ENCODE measurements around the gene ABCC8.

Gene ABCC8

GRCh38 chr11:17401841-17402240 is 74.8 kb downstream of the ABCC8 start:
- Histone ChIP-seq H3K4me1 (ENCODE audit: control insufficient read depth in 2 of 2, insufficient read depth in 2 of 2, low read length in 2 of 2) (peaks cover 5 to 7% of the 10 kb centered on the region in 2 donors), H3K27ac (ENCODE audit: low read depth in 2 of 2, low read length in 2 of 2) (no peak overlapping the region), H3K9me3 (ENCODE audit: control insufficient read depth in 2 of 2, low read length in 2 of 2) (no peaks in the 10 kb centered on the region), H3K4me3 (ENCODE audit: low read length in 2 of 2) (no peak overlapping the region), H3K36me3 (ENCODE audit: control insufficient read depth in 2 of 2, insufficient read depth in 2 of 2, low read length in 2 of 2) (no peaks in the 10 kb centered on the region), H3K27me3 (ENCODE audit: control insufficient read depth in 2 of 2, insufficient read depth in 2 of 2, low read length in 2 of 2) (no peaks in the 10 kb centered on the region), H3K9ac (ENCODE audit: low read depth in 1 of 2, low read length in 2 of 2) (no peak overlapping the region)

GRCh38 chr11:17401316-17401715 is 75.3 kb downstream of the ABCC8 start:
- Histone ChIP-seq H3K9me3 (ENCODE audit: control insufficient read depth in 2 of 2, low read length in 2 of 2) (no peaks in the 10 kb centered on the region), H3K4me1 (ENCODE audit: control insufficient read depth in 2 of 2, insufficient read depth in 2 of 2, low read length in 2 of 2) (peaks cover 3 to 7% of the 10 kb centered on the region in 2 donors), H3K27me3 (ENCODE audit: control insufficient read depth in 2 of 2, insufficient read depth in 2 of 2, low read length in 2 of 2) (no peaks in the 10 kb centered on the region), H3K36me3 (ENCODE audit: control insufficient read depth in 2 of 2, insufficient read depth in 2 of 2, low read length in 2 of 2) (no peaks in the 10 kb centered on the region), H3K4me3 (ENCODE audit: low read length in 2 of 2) (no peak overlapping the region), H3K27ac (ENCODE audit: low read depth in 2 of 2, low read length in 2 of 2) (no peak overlapping the region), H3K9ac (ENCODE audit: low read depth in 1 of 2, low read length in 2 of 2) (no peak overlapping the region)

GRCh38 chr11:17400048-17400775 is 76.4 kb downstream of the ABCC8 start:
- no peak overlapping the region for H3K4me3 ChIP-seq (ENCODE audit: low read length in 2 of 2)
- no peaks in the 10 kb centered on the region for H3K36me3 ChIP-seq (ENCODE audit: control insufficient read depth in 2 of 2, insufficient read depth in 2 of 2, low read length in 2 of 2)
- H3K27me3 ChIP-seq (ENCODE audit: control insufficient read depth in 2 of 2, insufficient read depth in 2 of 2, low read length in 2 of 2) = no peaks in the 10 kb centered on the region
- H3K9me3 ChIP-seq (ENCODE audit: control insufficient read depth in 2 of 2, low read length in 2 of 2) = no peaks in the 10 kb centered on the region
- no peak overlapping the region for H3K27ac ChIP-seq (ENCODE audit: low read depth in 2 of 2, low read length in 2 of 2)
- no peak overlapping the region for H3K9ac ChIP-seq (ENCODE audit: low read depth in 1 of 2, low read length in 2 of 2)
- no peaks in the 10 kb centered on the region for H3K4me1 ChIP-seq (ENCODE audit: control insufficient read depth in 2 of 2, insufficient read depth in 2 of 2, low read length in 2 of 2)

- H3K9ac ChIP-seq (ENCODE audit: low read depth in 1 of 2, low read length in 2 of 2) = no peak overlapping the region
- H3K4me3 ChIP-seq (ENCODE audit: low read length in 2 of 2) = no peak overlapping the region
- no peaks in the 10 kb centered on the region for H3K27me3 ChIP-seq (ENCODE audit: control insufficient read depth in 2 of 2, insufficient read depth in 2 of 2, low read length in 2 of 2)
- no peaks in the 10 kb centered on the region for H3K9me3 ChIP-seq (ENCODE audit: control insufficient read depth in 2 of 2, low read length in 2 of 2)
- no peaks in the 10 kb centered on the region for H3K4me1 ChIP-seq (ENCODE audit: control insufficient read depth in 2 of 2, insufficient read depth in 2 of 2, low read length in 2 of 2)
- no peaks in the 10 kb centered on the region for H3K36me3 ChIP-seq (ENCODE audit: control insufficient read depth in 2 of 2, insufficient read depth in 2 of 2, low read length in 2 of 2)
- H3K27ac ChIP-seq (ENCODE audit: low read depth in 2 of 2, low read length in 2 of 2) = no peak overlapping the region
Measured at GRCh38 chr11:17399236-17399635, 77.4 kb downstream of the ABCC8 start.

GRCh38 chr11:17397311-17398002 is 79.2 kb downstream of the ABCC8 start:
- Histone ChIP-seq H3K27me3 (ENCODE audit: control insufficient read depth in 2 of 2, insufficient read depth in 2 of 2, low read length in 2 of 2) (no peaks in the 10 kb centered on the region), H3K9ac (ENCODE audit: low read depth in 1 of 2, low read length in 2 of 2) (no peak overlapping the region), H3K36me3 (ENCODE audit: control insufficient read depth in 2 of 2, insufficient read depth in 2 of 2, low read length in 2 of 2) (no peaks in the 10 kb centered on the region), H3K27ac (ENCODE audit: low read depth in 2 of 2, low read length in 2 of 2) (no peak overlapping the region), H3K4me3 (ENCODE audit: low read length in 2 of 2) (no peak overlapping the region), H3K4me1 (ENCODE audit: control insufficient read depth in 2 of 2, insufficient read depth in 2 of 2, low read length in 2 of 2) (no peaks in the 10 kb centered on the region), H3K9me3 (ENCODE audit: control insufficient read depth in 2 of 2, low read length in 2 of 2) (no peaks in the 10 kb centered on the region)

- H3K9ac ChIP-seq (ENCODE audit: low read depth in 1 of 2, low read length in 2 of 2) = no peak overlapping the region
- no peaks in the 10 kb centered on the region for H3K36me3 ChIP-seq (ENCODE audit: control insufficient read depth in 2 of 2, insufficient read depth in 2 of 2, low read length in 2 of 2)
- no peaks in the 10 kb centered on the region for H3K4me1 ChIP-seq (ENCODE audit: control insufficient read depth in 2 of 2, insufficient read depth in 2 of 2, low read length in 2 of 2)
- H3K27ac ChIP-seq (ENCODE audit: low read depth in 2 of 2, low read length in 2 of 2) = no peak overlapping the region
- no peak overlapping the region for H3K4me3 ChIP-seq (ENCODE audit: low read length in 2 of 2)
- H3K9me3 ChIP-seq (ENCODE audit: control insufficient read depth in 2 of 2, low read length in 2 of 2) = no peaks in the 10 kb centered on the region
- no peaks in the 10 kb centered on the region for H3K27me3 ChIP-seq (ENCODE audit: control insufficient read depth in 2 of 2, insufficient read depth in 2 of 2, low read length in 2 of 2)
Measured at GRCh38 chr11:17396598-17397310, 79.9 kb downstream of the ABCC8 start.

- Histone ChIP-seq H3K4me3 (ENCODE audit: low read length in 2 of 2) (no peak overlapping the region), H3K27me3 (ENCODE audit: control insufficient read depth in 2 of 2, insufficient read depth in 2 of 2, low read length in 2 of 2) (no peaks in the 10 kb centered on the region), H3K9me3 (ENCODE audit: control insufficient read depth in 2 of 2, low read length in 2 of 2) (no peaks in the 10 kb centered on the region), H3K36me3 (ENCODE audit: control insufficient read depth in 2 of 2, insufficient read depth in 2 of 2, low read length in 2 of 2) (no peaks in the 10 kb centered on the region), H3K27ac (ENCODE audit: low read depth in 2 of 2, low read length in 2 of 2) (no peak overlapping the region), H3K4me1 (ENCODE audit: control insufficient read depth in 2 of 2, insufficient read depth in 2 of 2, low read length in 2 of 2) (peaks cover 0 to 2% of the 10 kb centered on the region in 2 donors), H3K9ac (ENCODE audit: low read depth in 1 of 2, low read length in 2 of 2) (no peak overlapping the region)
Measured at GRCh38 chr11:17395978-17396377, 80.7 kb downstream of the ABCC8 start.

- Histone ChIP-seq H3K36me3 (ENCODE audit: control insufficient read depth in 2 of 2, insufficient read depth in 2 of 2, low read length in 2 of 2) (no peaks in the 10 kb centered on the region), H3K27ac (ENCODE audit: low read depth in 2 of 2, low read length in 2 of 2) (no peak overlapping the region), H3K27me3 (ENCODE audit: control insufficient read depth in 2 of 2, insufficient read depth in 2 of 2, low read length in 2 of 2) (no peaks in the 10 kb centered on the region), H3K4me3 (ENCODE audit: low read length in 2 of 2) (no peak overlapping the region), H3K9ac (ENCODE audit: low read depth in 1 of 2, low read length in 2 of 2) (no peak overlapping the region), H3K9me3 (ENCODE audit: control insufficient read depth in 2 of 2, low read length in 2 of 2) (no peaks in the 10 kb centered on the region), H3K4me1 (ENCODE audit: control insufficient read depth in 2 of 2, insufficient read depth in 2 of 2, low read length in 2 of 2) (peaks cover 0 to 2% of the 10 kb centered on the region in 2 donors)
Measured at GRCh38 chr11:17395554-17395961, 81.1 kb downstream of the ABCC8 start.

- no peaks in the 10 kb centered on the region for H3K27me3 ChIP-seq (ENCODE audit: control insufficient read depth in 2 of 2, insufficient read depth in 2 of 2, low read length in 2 of 2)
Measured at GRCh38 chr11:17394743-17395390, 81.8 kb downstream of the ABCC8 start.

GRCh38 chr11:17393472-17393871 is 83.2 kb downstream of the ABCC8 start:
- H3K9me3 ChIP-seq (ENCODE audit: control insufficient read depth in 2 of 2, low read length in 2 of 2) = no peaks in the 10 kb centered on the region
- no peak overlapping the region for H3K27ac ChIP-seq (ENCODE audit: low read depth in 2 of 2, low read length in 2 of 2)
- no peak overlapping the region for H3K9ac ChIP-seq (ENCODE audit: low read depth in 1 of 2, low read length in 2 of 2)
- H3K36me3 ChIP-seq (ENCODE audit: control insufficient read depth in 2 of 2, insufficient read depth in 2 of 2, low read length in 2 of 2) = no peaks in the 10 kb centered on the region
- H3K4me1 ChIP-seq (ENCODE audit: control insufficient read depth in 2 of 2, insufficient read depth in 2 of 2, low read length in 2 of 2) = peaks cover 0 to 5% of the 10 kb centered on the region in 2 donors
- no peak overlapping the region for H3K4me3 ChIP-seq (ENCODE audit: low read length in 2 of 2)
- no peaks in the 10 kb centered on the region for H3K27me3 ChIP-seq (ENCODE audit: control insufficient read depth in 2 of 2, insufficient read depth in 2 of 2, low read length in 2 of 2)

More at GRCh38 chr11:17394743-17395390, 81.8 kb downstream of the ABCC8 start:
- no peak overlapping the region for H3K27ac ChIP-seq (ENCODE audit: low read depth in 2 of 2, low read length in 2 of 2)
- no peak overlapping the region for H3K4me3 ChIP-seq (ENCODE audit: low read length in 2 of 2)
- H3K9ac ChIP-seq (ENCODE audit: low read depth in 1 of 2, low read length in 2 of 2) = no peak overlapping the region
- H3K9me3 ChIP-seq (ENCODE audit: control insufficient read depth in 2 of 2, low read length in 2 of 2) = no peaks in the 10 kb centered on the region
- peaks cover 0 to 3% of the 10 kb centered on the region in 2 donors for H3K4me1 ChIP-seq (ENCODE audit: control insufficient read depth in 2 of 2, insufficient read depth in 2 of 2, low read length in 2 of 2)
- no peaks in the 10 kb centered on the region for H3K36me3 ChIP-seq (ENCODE audit: control insufficient read depth in 2 of 2, insufficient read depth in 2 of 2, low read length in 2 of 2)
